Right lobe of liver (tissue), 6 donors: ENCODE data around the gene NOL4L. TPM values are rescaled to one million over a fixed set of nuclear protein-coding genes. Genes with fewer than 3 reads are reported as not detected.

Experiments
- ATAC-seq, 4 donors: fragments of 200-7000 bp; cut with Tn5 transposase; one replicate each; pipeline ENCODE4 v1.9.1; 2020; ENCODE audit warnings: mild to moderate bottlenecking in 4 of 4, moderate library complexity in 4 of 4
- DNase-seq, 3 donors: peaks; one replicate each; pipeline ENCODE4 v3.0.0-alpha.2; 2020
- H3K27ac ChIP-seq, 3 donors: fragments of 200-600 bp; one replicate each; pipeline ENCODE4 v1.8.0; 2022
- H3K27me3 ChIP-seq, 2 donors: fragments of 200-600 bp; one replicate each; pipeline ENCODE4 v1.8.0; 2022
- H3K36me3 ChIP-seq, 4 donors: fragments of 200-600 bp; sonication (generic) in 1 of 4; one replicate each; pipeline versions ENCODE4 v1.5.1 to v1.8.0; 2017 to 2022; ENCODE audit warnings: control low read depth in 1 of 4
- H3K4me1 ChIP-seq, 4 donors: fragments of 200-600 bp; sonication (generic) in 1 of 4; one replicate each; pipeline versions ENCODE4 v1.5.1 to v1.8.0; 2017 to 2022; ENCODE audit warnings: control low read depth in 1 of 4
- H3K4me3 ChIP-seq, 3 donors: fragments of 200-600 bp; one replicate each; pipeline ENCODE4 v1.8.0; 2022
- H3K9me3 ChIP-seq, 4 donors: fragments of 200-600 bp; sonication (generic) in 1 of 4; one replicate each; pipeline versions ENCODE4 v1.5.1 to v1.8.0; 2017 to 2022; ENCODE audit warnings: control low read depth in 1 of 4
- POLR2A ChIP-seq: fragments of 450-650 bp; IDR thresholded peaks from one replicate; pipeline ENCODE4 v1.6.1; 2017; ENCODE audit warnings: antibody characterized with exemption, mild to moderate bottlenecking
- WGBS: methylation state at CpG from one replicate; pipeline ENCODE4 v1.1.6; 2018; ENCODE audit warnings: low coverage, low lambda C conversion rate; ENCODE audit not compliant: insufficient coverage; ENCODE audit errors: missing lambda C conversion rate; 5-methylcytosine and 5-hydroxymethylcytosine counted together
- intact Hi-C, 2 donors: fragments of 100-400 bp; cut with DNase I; formaldehyde crosslinking; loops; one replicate each; pipeline versions ENCODE4 v1.11.2 to v1.14.1; 2022
- total RNA-seq, 6 experiments: library from RNA; depleted of rRNA in 2 of 6; stranded (reverse); fragments of >200 nt in 2 of 6; fragmentation: NEBNext Ultra II Directional in 3 of 6; extraction: Animal tissue kit (Norgen Biotek cat#: 25700) in 3 of 6; gene quantifications; one replicate each; pipeline versions ENCODE4 v1.1.0 to v1.2.4, GENCODE V29; 2016 to 2023
- TF ChIP-seq, protein P1 (sequence below), 4 donors: fragments of 200-600 bp in 3 of 4; fragments of 450-650 bp in 1 of 4; IDR thresholded peaks; one replicate each; pipeline versions ENCODE4 v1.5.1 to v1.8.0; 2016 to 2022; ENCODE audit warnings: antibody characterized with exemption in 4 of 4, mild to moderate bottlenecking in 2 of 4
- donor health status: DM: no; HTN: yes; CAD: no.
- donor health status: DM: no; HTN: no; CAD: no.
- donor health status: DM: no; HTN: no; CAD: no.
- donor health status: DM: no; HTN: yes; CAD: no.
- donor health status: DM: no; HTN: yes; CAD: no.

Gene NOL4L
- total RNA-seq, 6 experiments from 2014 or later: 4.3 to 6.5 (median 5.7) TPM

DNA sequence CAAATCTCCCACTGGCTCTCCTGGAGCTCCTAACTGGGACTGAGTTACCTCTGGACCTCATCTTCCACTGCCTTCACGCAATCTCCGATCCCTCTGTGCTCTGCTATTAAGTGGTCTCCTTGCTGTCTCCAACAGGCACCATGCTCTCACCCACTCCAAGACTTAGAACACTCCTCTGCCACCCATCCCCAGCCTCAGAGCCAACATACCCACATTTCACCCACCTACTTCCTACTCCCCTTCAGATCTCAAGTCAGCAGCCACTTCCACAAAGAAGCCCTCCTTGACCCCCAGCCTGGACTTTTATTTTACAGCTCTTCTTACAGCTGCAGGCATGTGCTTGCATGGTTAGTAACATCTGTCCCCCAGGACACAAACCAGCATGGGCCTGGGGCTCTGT is 29.6 kb upstream of the NOL4L start:
- Histone ChIP-seq H3K36me3 (no peaks in the 10 kb centered on the region), H3K9me3 (no peaks in the 10 kb centered on the region), H3K4me1 (no peaks in the 10 kb centered on the region), H3K27ac (no peak overlapping the region), H3K4me3 (no peak overlapping the region), H3K27me3 (no peaks in the 10 kb centered on the region)
- no peak for TF ChIP-seq POLR2A
- TF ChIP-seq, protein P1, sequence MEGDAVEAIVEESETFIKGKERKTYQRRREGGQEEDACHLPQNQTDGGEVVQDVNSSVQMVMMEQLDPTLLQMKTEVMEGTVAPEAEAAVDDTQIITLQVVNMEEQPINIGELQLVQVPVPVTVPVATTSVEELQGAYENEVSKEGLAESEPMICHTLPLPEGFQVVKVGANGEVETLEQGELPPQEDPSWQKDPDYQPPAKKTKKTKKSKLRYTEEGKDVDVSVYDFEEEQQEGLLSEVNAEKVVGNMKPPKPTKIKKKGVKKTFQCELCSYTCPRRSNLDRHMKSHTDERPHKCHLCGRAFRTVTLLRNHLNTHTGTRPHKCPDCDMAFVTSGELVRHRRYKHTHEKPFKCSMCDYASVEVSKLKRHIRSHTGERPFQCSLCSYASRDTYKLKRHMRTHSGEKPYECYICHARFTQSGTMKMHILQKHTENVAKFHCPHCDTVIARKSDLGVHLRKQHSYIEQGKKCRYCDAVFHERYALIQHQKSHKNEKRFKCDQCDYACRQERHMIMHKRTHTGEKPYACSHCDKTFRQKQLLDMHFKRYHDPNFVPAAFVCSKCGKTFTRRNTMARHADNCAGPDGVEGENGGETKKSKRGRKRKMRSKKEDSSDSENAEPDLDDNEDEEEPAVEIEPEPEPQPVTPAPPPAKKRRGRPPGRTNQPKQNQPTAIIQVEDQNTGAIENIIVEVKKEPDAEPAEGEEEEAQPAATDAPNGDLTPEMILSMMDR (IDR thresholded peaks at IDR 0.05): no peak
- intact Hi-C loops: no loop called here
- ATAC-seq (no peak), DNase-seq (no peak)
- WGBS: 100% methylated on average over 2 of the region's 2 CpGs

DNA sequence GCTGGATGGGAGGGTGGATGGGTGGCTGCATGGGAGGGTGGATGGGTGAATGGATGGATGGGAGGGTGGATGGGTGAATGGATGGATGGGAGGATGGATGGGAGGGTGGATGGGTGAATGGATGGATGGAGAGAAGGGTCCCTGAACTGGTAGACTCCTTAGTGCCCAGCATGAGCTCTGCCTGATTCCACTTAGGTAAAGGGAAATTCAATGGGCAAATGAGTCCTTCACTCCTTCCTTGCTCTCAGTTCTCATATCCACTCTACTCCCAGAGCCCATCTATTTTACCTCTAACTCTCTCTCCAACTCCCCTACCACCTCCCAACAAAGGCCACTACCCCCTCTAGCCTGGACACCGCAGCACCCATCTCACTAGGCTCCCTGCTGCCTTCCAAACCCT is 29.2 kb upstream of the NOL4L start:
- Histone ChIP-seq H3K4me1 (no peaks in the 10 kb centered on the region), H3K27ac (no peak overlapping the region), H3K4me3 (no peak overlapping the region), H3K36me3 (no peaks in the 10 kb centered on the region), H3K9me3 (no peaks in the 10 kb centered on the region), H3K27me3 (no peaks in the 10 kb centered on the region)
- intact Hi-C loops: no loop called here
- TF ChIP-seq, protein P1 (IDR thresholded peaks at IDR 0.05): no peak
- TF ChIP-seq POLR2A: no peak
- 90% methylated on average over 1 of the region's 1 CpG for WGBS
- DNase-seq: no peak
- ATAC-seq: no peak

DNA sequence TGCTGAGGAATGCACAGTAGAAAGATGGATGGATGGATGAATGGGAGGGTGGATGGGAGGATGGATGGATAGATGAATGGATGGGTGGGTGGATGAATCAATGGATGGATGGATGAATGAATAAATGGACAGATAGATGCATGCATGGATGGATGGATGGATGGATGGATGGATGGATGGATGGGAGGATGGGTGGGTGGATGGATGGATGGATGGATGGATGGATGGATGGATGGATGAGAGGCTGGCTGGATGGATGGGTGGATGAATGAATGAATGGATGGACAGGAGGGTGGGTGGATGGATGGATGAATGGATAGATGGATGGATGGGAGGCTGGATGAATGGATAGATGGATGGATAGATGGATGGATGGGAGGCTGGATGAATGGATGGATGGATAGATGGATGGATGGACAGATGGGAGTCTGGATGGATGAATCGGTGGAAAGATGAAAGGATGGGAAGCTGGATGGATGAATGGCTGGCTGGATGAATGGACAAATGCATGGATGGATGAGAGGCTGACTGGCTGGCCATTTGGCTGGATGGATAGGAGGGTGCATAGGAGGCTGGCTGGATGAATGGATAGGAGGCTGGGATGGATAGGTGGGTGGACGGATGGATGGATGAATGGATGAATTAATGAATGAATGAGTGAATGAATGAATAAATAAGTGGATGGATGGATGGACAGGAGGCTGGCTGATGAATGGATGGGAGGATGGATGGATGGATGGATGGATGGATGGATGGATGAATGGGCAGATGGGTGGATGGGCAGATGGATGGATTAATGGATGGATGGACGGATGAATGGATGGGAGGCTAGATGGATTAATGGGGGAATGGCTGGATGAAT is 28.3 kb upstream of the NOL4L start:
- 57% methylated on average over 3 of the region's 3 CpGs for WGBS
- Histone ChIP-seq H3K27me3 (no peaks in the 10 kb centered on the region), H3K9me3 (no peaks in the 10 kb centered on the region), H3K27ac (no peak overlapping the region), H3K36me3 (no peaks in the 10 kb centered on the region), H3K4me1 (no peaks in the 10 kb centered on the region), H3K4me3 (no peak overlapping the region)
- TF ChIP-seq, protein P1 (IDR thresholded peaks at IDR 0.05): no peak
- no peak for TF ChIP-seq POLR2A
- intact Hi-C loops: no loop called here
- ATAC-seq (no peak), DNase-seq (no peak)

DNA sequence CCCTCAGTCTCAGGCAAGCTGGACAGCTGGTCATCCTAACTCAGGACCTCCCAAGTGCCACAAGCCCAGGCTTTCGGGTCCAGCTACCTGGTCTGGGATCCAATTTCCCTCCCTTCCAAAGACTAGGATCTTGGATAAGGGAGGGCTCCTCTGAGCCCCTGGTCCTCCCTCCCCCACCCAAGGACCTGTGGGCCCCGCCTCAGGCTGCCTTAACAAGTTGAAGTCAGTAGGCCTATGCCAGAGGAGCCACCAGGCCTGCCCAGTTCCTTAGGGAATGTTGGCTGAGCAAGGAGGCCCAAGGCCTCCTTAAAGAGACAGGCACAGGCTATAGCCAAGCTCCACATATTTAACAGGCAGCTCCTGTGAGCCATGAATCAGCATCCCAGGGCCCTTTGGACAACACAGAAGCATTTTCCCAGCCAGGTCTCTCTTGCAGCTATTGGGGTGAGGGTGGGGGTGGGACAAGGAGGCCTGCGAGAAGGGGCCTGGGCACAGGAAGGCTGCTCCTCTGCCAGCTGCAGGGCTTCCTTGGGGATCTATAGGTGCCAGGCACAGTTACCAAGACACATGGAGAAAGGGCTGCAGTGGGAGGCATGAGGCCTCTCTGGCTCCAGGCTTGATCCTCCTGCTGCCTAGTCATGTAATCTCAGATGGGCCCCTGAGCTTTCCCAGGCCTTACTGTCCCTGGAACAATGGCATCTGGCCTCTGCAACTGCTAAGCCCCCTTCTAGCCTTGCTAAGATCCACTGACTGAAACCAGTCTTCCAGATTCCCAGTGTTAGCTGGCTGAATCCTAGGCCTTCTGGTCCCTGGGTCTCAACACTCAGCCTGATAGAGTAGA is 27.4 kb upstream of the NOL4L start:
- Histone ChIP-seq H3K4me3 (no peak overlapping the region), H3K9me3 (no peaks in the 10 kb centered on the region), H3K27ac (no peak overlapping the region), H3K4me1 (no peaks in the 10 kb centered on the region), H3K27me3 (no peaks in the 10 kb centered on the region), H3K36me3 (no peaks in the 10 kb centered on the region)
- intact Hi-C loops: no loop called here
- DNase-seq: no peak
- ATAC-seq: no peak
- TF ChIP-seq, protein P1 (IDR thresholded peaks at IDR 0.05): no peak
- no peak for TF ChIP-seq POLR2A
- WGBS: 100% methylated on average over 1 of the region's 3 CpGs
